Right lobe of liver (tissue), 6 donors: ENCODE results near the gene ALDH16A1. TPM values are rescaled to one million over a fixed set of nuclear protein-coding genes. Genes with fewer than 3 reads are reported as not detected.

ENCODE experiments used
- ATAC-seq, 4 donors: fragments of 200-7000 bp; cut with Tn5 transposase; one replicate each; pipeline ENCODE4 v1.9.1; 2020; ENCODE audit warnings: mild to moderate bottlenecking in 4 of 4, moderate library complexity in 4 of 4
- DNase-seq, 3 donors: peaks; one replicate each; pipeline ENCODE4 v3.0.0-alpha.2; 2020
- H3K27ac ChIP-seq, 3 donors: fragments of 200-600 bp; one replicate each; pipeline ENCODE4 v1.8.0; 2022
- H3K27me3 ChIP-seq, 2 donors: fragments of 200-600 bp; one replicate each; pipeline ENCODE4 v1.8.0; 2022
- H3K36me3 ChIP-seq, 4 donors: fragments of 200-600 bp; sonication (generic) in 1 of 4; one replicate each; pipeline versions ENCODE4 v1.5.1 to v1.8.0; 2017 to 2022; ENCODE audit warnings: control low read depth in 1 of 4
- H3K4me1 ChIP-seq, 4 donors: fragments of 200-600 bp; sonication (generic) in 1 of 4; one replicate each; pipeline versions ENCODE4 v1.5.1 to v1.8.0; 2017 to 2022; ENCODE audit warnings: control low read depth in 1 of 4
- H3K4me3 ChIP-seq, 3 donors: fragments of 200-600 bp; one replicate each; pipeline ENCODE4 v1.8.0; 2022
- H3K9me3 ChIP-seq, 4 donors: fragments of 200-600 bp; sonication (generic) in 1 of 4; one replicate each; pipeline versions ENCODE4 v1.5.1 to v1.8.0; 2017 to 2022; ENCODE audit warnings: control low read depth in 1 of 4
- POLR2A ChIP-seq: fragments of 450-650 bp; IDR thresholded peaks from one replicate; pipeline ENCODE4 v1.6.1; 2017; ENCODE audit warnings: antibody characterized with exemption, mild to moderate bottlenecking
- WGBS: methylation state at CpG from one replicate; pipeline ENCODE4 v1.1.6; 2018; ENCODE audit warnings: low coverage, low lambda C conversion rate; ENCODE audit not compliant: insufficient coverage; ENCODE audit errors: missing lambda C conversion rate; 5-methylcytosine and 5-hydroxymethylcytosine counted together
- intact Hi-C, 2 donors: fragments of 100-400 bp; cut with DNase I; formaldehyde crosslinking; loops; one replicate each; pipeline versions ENCODE4 v1.11.2 to v1.14.1; 2022
- total RNA-seq, 6 experiments: library from RNA; depleted of rRNA in 2 of 6; stranded (reverse); fragments of >200 nt in 2 of 6; fragmentation: NEBNext Ultra II Directional in 3 of 6; extraction: Animal tissue kit (Norgen Biotek cat#: 25700) in 3 of 6; gene quantifications; one replicate each; pipeline versions ENCODE4 v1.1.0 to v1.2.4, GENCODE V29; 2016 to 2023
- TF ChIP-seq, protein P1 (sequence below), 4 donors: fragments of 200-600 bp in 3 of 4; fragments of 450-650 bp in 1 of 4; IDR thresholded peaks; one replicate each; pipeline versions ENCODE4 v1.5.1 to v1.8.0; 2016 to 2022; ENCODE audit warnings: antibody characterized with exemption in 4 of 4, mild to moderate bottlenecking in 2 of 4
- donor health status: DM: no; HTN: yes; CAD: no.
- donor health status: DM: no; HTN: no; CAD: no.
- donor health status: DM: no; HTN: no; CAD: no.
- donor health status: DM: no; HTN: yes; CAD: no.
- donor health status: DM: no; HTN: yes; CAD: no.

Gene ALDH16A1
- total RNA-seq, 6 experiments from 2014 or later: 14.4 to 29.6 (median 19.8) TPM

DNA sequence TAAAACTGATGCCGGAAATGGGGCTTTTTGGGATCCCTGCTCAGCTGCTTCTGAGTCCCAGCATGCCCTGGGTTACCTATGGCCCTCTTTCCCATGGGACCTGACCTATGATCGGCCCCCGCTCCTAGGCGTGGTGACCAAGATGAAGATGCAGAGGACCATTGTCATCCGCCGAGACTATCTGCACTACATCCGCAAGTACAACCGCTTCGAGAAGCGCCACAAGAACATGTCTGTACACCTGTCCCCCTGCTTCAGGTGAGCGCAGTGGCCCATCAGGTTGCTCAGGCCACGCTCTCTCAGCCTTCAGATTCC, 44.7 kb downstream of the ALDH16A1 start:
- Histone ChIP-seq H3K9me3 (no peaks in the 10 kb centered on the region), H3K36me3 (peaks cover 0 to 33% (median 18%) of the 10 kb centered on the region in 4 donors), H3K4me3 (no peak overlapping the region), H3K27me3 (no peaks in the 10 kb centered on the region), H3K27ac (no peak overlapping the region), H3K4me1 (peaks cover 0 to 15% (median 10%) of the 10 kb centered on the region in 4 donors)
- intact Hi-C loops: no loop called here
- WGBS: 95% methylated on average over 4 of the region's 12 CpGs
- ATAC-seq (no peak), DNase-seq (no peak)
- no peak for TF ChIP-seq POLR2A
- TF ChIP-seq, protein P1, sequence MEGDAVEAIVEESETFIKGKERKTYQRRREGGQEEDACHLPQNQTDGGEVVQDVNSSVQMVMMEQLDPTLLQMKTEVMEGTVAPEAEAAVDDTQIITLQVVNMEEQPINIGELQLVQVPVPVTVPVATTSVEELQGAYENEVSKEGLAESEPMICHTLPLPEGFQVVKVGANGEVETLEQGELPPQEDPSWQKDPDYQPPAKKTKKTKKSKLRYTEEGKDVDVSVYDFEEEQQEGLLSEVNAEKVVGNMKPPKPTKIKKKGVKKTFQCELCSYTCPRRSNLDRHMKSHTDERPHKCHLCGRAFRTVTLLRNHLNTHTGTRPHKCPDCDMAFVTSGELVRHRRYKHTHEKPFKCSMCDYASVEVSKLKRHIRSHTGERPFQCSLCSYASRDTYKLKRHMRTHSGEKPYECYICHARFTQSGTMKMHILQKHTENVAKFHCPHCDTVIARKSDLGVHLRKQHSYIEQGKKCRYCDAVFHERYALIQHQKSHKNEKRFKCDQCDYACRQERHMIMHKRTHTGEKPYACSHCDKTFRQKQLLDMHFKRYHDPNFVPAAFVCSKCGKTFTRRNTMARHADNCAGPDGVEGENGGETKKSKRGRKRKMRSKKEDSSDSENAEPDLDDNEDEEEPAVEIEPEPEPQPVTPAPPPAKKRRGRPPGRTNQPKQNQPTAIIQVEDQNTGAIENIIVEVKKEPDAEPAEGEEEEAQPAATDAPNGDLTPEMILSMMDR (IDR thresholded peaks at IDR 0.05): no peak

DNA sequence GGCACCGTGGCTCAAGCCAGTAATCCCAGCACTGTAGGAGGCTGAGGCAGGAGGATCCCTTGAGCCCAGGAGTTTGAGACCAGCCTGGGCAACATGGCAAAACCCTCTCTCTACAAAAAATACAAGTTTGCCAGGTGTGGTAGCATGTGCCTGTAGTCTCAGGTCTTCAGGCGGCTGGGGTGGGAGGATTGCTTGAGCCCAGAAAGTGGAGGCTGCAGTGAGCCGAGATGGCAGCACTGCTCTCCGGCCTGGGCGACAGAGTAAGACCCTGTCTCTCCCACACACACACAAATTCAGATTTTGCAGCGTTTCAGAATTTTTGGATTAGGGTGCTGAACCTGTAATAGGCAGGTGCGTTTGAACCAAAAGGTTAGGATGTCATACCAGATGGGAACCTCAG, 45.5 kb downstream of the ALDH16A1 start:
- Histone ChIP-seq H3K4me1 (peaks cover 0 to 15% (median 10%) of the 10 kb centered on the region in 4 donors), H3K9me3 (no peaks in the 10 kb centered on the region), H3K27ac (no peak overlapping the region), H3K27me3 (no peaks in the 10 kb centered on the region), H3K4me3 (no peak overlapping the region), H3K36me3 (peaks cover 0 to 28% (median 18%) of the 10 kb centered on the region in 4 donors)
- DNase-seq (no peak), ATAC-seq (no peak)
- intact Hi-C loops: no loop called here
- TF ChIP-seq, protein P1 (IDR thresholded peaks at IDR 0.05): no peak
- TF ChIP-seq POLR2A: no peak
- WGBS: 78% methylated on average over 7 of the region's 7 CpGs

DNA sequence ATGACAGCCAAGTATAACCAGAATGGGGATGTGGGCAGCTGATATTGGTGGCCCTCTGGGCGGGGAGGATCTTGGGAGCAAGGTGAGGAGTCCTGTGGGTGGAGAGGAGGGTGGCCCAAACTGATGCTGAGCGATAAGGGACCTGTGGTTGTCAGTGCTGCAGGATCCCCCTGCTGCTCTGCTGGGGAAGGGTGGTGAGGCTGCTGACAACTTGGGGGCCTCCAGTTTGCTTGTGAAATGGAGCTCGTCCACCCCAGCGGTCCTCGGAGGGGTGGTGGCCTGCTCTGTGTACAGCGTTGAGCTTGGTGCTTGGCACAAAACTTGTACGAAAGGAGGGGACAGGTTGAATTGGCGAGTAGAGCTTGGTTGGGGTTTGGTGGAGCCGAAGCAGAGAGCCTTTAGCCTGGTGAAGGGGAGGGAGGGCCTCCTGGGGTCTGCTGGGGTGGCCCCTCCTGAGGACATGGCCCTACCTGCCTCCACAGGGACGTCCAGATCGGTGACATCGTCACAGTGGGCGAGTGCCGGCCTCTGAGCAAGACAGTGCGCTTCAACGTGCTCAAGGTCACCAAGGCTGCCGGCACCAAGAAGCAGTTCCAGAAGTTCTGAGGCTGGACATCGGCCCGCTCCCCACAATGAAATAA, 46.1 kb downstream of the ALDH16A1 start:
- no peak for ATAC-seq
- Histone ChIP-seq H3K4me3 (peak overlapping the region in 1 of 3 donors; percentile 11), H3K36me3 (peaks cover 0 to 28% (median 18%) of the 10 kb centered on the region in 4 donors), H3K27ac (no peak overlapping the region), H3K27me3 (no peaks in the 10 kb centered on the region), H3K4me1 (peaks cover 0 to 15% (median 10%) of the 10 kb centered on the region in 4 donors), H3K9me3 (no peaks in the 10 kb centered on the region)
- WGBS: 58% methylated on average over 5 of the region's 19 CpGs
- TF ChIP-seq POLR2A: no peak
- TF ChIP-seq, protein P1 (IDR thresholded peaks at IDR 0.05): no peak
- DNase-seq: no peak
- intact Hi-C loops: no loop called here

DNA sequence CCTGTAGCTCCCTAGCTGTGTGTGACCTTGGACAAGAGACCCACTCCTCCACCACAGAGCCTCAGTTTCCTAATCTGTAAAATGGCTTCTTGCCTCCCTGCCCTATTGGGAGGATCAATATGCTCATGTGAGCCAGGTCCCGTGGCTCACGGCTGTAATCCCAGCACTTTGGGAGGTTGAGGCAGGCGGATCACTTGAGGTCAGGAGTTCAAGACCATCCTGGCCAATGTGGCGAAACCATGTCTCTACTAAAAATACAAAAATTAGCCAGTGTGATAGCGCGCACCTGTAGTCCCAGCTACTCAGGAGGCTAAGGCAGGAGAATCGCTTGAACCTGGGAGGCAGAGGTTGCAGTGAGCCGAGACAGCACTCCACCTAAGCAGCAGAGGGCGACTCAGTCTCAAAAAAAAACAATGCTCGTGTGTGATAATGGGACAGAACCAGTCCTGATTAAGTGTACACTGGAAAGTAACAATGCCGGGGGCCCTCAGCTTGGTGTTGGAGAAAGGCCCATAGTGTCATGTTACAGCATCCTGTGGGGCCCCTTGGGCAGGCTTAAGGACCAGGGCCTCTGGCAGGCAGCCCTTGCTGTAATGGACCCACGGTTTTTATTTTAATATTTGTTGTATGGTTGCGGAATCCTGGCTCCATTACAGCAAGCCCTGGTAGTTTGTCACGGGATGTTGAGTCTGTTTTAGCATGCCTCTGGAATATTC, 50.0 kb downstream of the ALDH16A1 start:
- 13% methylated on average over 9 of the region's 14 CpGs for WGBS
- peaks cover 0 to 20% (median 12%) of the 10 kb centered on the region in 4 donors for H3K36me3 ChIP-seq
- no peak overlapping the region for H3K27ac ChIP-seq
- ATAC-seq: peak; percentile 63 to 66 (median 64)
- no peak for DNase-seq
- H3K4me1 ChIP-seq: peaks cover 0 to 7% (median 2%) of the 10 kb centered on the region in 4 donors
- no peak overlapping the region for H3K4me3 ChIP-seq
- intact Hi-C loops: no loop called here
- TF ChIP-seq, protein P1 (IDR thresholded peaks at IDR 0.05): peak; percentile 53 to 64 (median 61)
- TF ChIP-seq POLR2A: no peak
- no peaks in the 10 kb centered on the region for H3K27me3 ChIP-seq
- no peaks in the 10 kb centered on the region for H3K9me3 ChIP-seq
